Left lung (tissue), 10 donors: ENCODE measurements around the gene ZNF274. TPM values are rescaled to one million over a fixed set of nuclear protein-coding genes. Genes with fewer than 3 reads are reported as not detected.

Experiments
- ATAC-seq: fragments of 200-7000 bp; cut with Tn5 transposase; one replicate; pipeline ENCODE4 v1.9.1; 2020; ENCODE audit warnings: moderate library complexity
- DNase-seq, 4 donors: peaks; one replicate each; pipeline ENCODE4 v3.0.0-alpha.2; 2013 to 2020
- H3K27ac ChIP-seq, 2 donors: fragments of 200-600 bp; sonication (generic) in 1 of 2; one replicate each; pipeline versions ENCODE4 v1.5.0 to v1.8.0; 2020 to 2021
- H3K27me3 ChIP-seq, 2 donors: fragments of 200-600 bp; sonication (generic) in 1 of 2; one replicate each; pipeline versions ENCODE4 v1.5.0 to v1.8.0; 2020 to 2021
- H3K36me3 ChIP-seq, 2 donors: fragments of 200-600 bp; sonication (generic) in 1 of 2; one replicate each; pipeline versions ENCODE4 v1.5.0 to v1.8.0; 2020 to 2021
- H3K4me1 ChIP-seq, 2 donors: fragments of 200-600 bp; one replicate each; pipeline ENCODE4 v1.8.0; 2021
- H3K4me3 ChIP-seq, 2 donors: fragments of 200-600 bp; sonication (generic) in 1 of 2; one replicate each; pipeline versions ENCODE4 v1.5.0 to v1.8.0; 2020 to 2021; ENCODE audit warnings: mild to moderate bottlenecking in 1 of 2
- H3K9me3 ChIP-seq, 2 donors: fragments of 200-600 bp; sonication (generic) in 1 of 2; one replicate each; pipeline versions ENCODE4 v1.5.0 to v1.8.0; 2020 to 2021
- intact Hi-C, 2 donors: fragments of 100-400 bp; cut with DNase I; formaldehyde crosslinking; loops; one replicate each; pipeline versions ENCODE4 v1.11.2 to v1.14.2; 2022
- polyA plus RNA-seq, 6 donors: library from polyadenylated mRNA; unstranded; fragments of 120-200 nt; gene quantifications; one replicate each; pipeline ENCODE4 v1.2.1, GENCODE V29; 2013; ENCODE audit not compliant: insufficient read length in 6 of 6
- total RNA-seq, 2 donors: library from RNA; stranded (reverse); fragmentation: NEBNext Ultra II Directional; extraction: Animal tissue kit (Norgen Biotek cat#: 25700); gene quantifications; one replicate each; pipeline ENCODE4 v1.2.1, GENCODE V29; 2021
- TF ChIP-seq, protein P1 (sequence below), 2 donors: fragments of 200-600 bp; sonication (generic) in 1 of 2; IDR thresholded peaks; one replicate each; pipeline versions ENCODE4 v1.5.0 to v1.8.0; 2021; ENCODE audit warnings: antibody characterized with exemption in 2 of 2
- donor health status: DM: no; HTN: yes; CAD: no.
- donor health status: DM: no; HTN: no; CAD: no.

The ZNF274 gene
- total and polyA plus RNA-seq, 8 donors, result 18.7 to 25.9 (median 21.8) TPM

DNA sequence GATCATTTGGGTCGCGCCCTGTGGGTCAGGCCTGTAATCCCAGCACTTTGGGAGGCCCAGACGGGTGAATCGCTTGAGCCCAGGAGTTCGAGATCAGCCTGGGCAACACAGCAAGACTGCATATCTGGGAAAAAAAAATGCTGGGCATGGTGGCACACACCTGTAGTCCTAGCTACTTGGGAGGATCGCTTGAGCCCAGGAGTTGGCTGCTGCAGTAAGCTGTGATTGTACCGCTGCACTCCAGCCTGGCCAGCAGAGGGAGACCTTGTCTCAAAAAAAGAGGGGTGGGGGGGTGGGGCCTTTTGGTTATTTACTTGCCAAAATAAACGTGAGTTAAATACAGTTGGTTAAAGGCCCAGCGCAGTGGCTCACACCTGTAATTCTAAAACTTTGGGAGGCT, 36.0 kb downstream of the ZNF274 start:
- H3K36me3 ChIP-seq, result peaks cover 0 to 4% of the 10 kb centered on the region in 2 donors
- no peak overlapping the region for H3K27ac ChIP-seq
- no peaks in the 10 kb centered on the region for H3K27me3 ChIP-seq
- H3K4me3 ChIP-seq, result no peak overlapping the region
- intact Hi-C loops, result no loop called here
- ATAC-seq, result peak; percentile 42
- TF ChIP-seq, protein P1, sequence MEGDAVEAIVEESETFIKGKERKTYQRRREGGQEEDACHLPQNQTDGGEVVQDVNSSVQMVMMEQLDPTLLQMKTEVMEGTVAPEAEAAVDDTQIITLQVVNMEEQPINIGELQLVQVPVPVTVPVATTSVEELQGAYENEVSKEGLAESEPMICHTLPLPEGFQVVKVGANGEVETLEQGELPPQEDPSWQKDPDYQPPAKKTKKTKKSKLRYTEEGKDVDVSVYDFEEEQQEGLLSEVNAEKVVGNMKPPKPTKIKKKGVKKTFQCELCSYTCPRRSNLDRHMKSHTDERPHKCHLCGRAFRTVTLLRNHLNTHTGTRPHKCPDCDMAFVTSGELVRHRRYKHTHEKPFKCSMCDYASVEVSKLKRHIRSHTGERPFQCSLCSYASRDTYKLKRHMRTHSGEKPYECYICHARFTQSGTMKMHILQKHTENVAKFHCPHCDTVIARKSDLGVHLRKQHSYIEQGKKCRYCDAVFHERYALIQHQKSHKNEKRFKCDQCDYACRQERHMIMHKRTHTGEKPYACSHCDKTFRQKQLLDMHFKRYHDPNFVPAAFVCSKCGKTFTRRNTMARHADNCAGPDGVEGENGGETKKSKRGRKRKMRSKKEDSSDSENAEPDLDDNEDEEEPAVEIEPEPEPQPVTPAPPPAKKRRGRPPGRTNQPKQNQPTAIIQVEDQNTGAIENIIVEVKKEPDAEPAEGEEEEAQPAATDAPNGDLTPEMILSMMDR (IDR thresholded peaks at IDR 0.05), result peak; percentile 17 to 36
- H3K9me3 ChIP-seq, result peaks cover 0 to 97% of the 10 kb centered on the region in 2 donors
- no peak for DNase-seq
- H3K4me1 ChIP-seq, result no peaks in the 10 kb centered on the region

- TF ChIP-seq, protein P1 (IDR thresholded peaks at IDR 0.05), result no peak
- H3K4me3 ChIP-seq, result peak overlapping the region; percentile 78 to 81
- H3K27ac ChIP-seq, result peak overlapping the region; percentile 77 to 82
- peaks cover 12% of the 10 kb centered on the region in 2 donors for H3K4me1 ChIP-seq
- ATAC-seq (peak; percentile 64), DNase-seq (peak in 1 of 4 donors; percentile 15)
- H3K9me3 ChIP-seq, result peaks cover 0 to 73% of the 10 kb centered on the region in 2 donors
- H3K36me3 ChIP-seq, result peaks cover 0 to 37% of the 10 kb centered on the region in 2 donors
- H3K27me3 ChIP-seq, result no peaks in the 10 kb centered on the region
- intact Hi-C loops, result no loop called here
These were observed 45.2 kb downstream of the ZNF274 start for GRCh38 chr19:58227964-58228584.

- TF ChIP-seq, protein P1 (IDR thresholded peaks at IDR 0.05), result no peak
- H3K4me3 ChIP-seq, result peak within 1 kb of the TSS; percentile 78 to 81
- peaks cover 0 to 73% of the 10 kb centered on the region in 2 donors for H3K9me3 ChIP-seq
- ATAC-seq (peak; percentile 99), DNase-seq (peak; percentile 65 to 94 (median 83))
- no peaks in the 10 kb centered on the region for H3K27me3 ChIP-seq
- H3K36me3 ChIP-seq, result peaks cover 5 to 44% of the 10 kb centered on the region in 2 donors
- peak within 1 kb of the TSS; percentile 77 to 82 for H3K27ac ChIP-seq
- intact Hi-C loops, result no loop called here
- H3K4me1 ChIP-seq, result peaks cover 12% of the 10 kb centered on the region in 2 donors
These were observed 45.9 kb downstream of the ZNF274 start, which contains the start of gene ZNF544 for GRCh38 chr19:58228585-58229254. Gene ZNF544 (plus strand): TSS chr19:58228914. CDS start chr19:58244024, 15,110 bp downstream.

DNA sequence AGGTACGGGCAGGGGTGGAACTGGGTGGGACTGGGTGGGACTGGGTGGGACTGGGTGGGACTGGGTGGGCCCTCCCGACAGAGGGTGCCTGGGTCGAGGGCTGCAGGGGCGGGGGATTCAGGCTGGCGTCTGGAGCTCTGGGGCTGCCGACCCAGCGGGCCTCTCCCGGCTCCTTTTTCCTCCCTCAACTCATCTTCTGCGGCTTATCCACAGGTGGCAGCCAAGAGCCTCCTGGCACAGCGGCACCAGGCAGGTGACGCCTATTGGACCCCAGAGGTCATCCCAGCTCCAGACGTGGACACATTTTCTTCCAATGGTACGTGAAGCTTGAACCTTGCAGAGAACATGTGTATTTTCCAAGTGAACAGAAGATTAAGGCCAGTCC, 46.4 kb downstream of the ZNF274 start:
- ATAC-seq (peak; percentile 38), DNase-seq (peak in 2 of 4 donors; percentile 21 to 56)
- Histone ChIP-seq H3K9me3 (peaks cover 0 to 73% of the 10 kb centered on the region in 2 donors), H3K4me3 (peak overlapping the region; percentile 78 to 81), H3K27ac (peak overlapping the region in 1 of 2 donors; percentile 82), H3K4me1 (peaks cover 12% of the 10 kb centered on the region in 2 donors), H3K36me3 (peaks cover 7 to 49% of the 10 kb centered on the region in 2 donors), H3K27me3 (no peaks in the 10 kb centered on the region)
- intact Hi-C loops, result no loop called here
- TF ChIP-seq, protein P1 (IDR thresholded peaks at IDR 0.05), result no peak

DNA sequence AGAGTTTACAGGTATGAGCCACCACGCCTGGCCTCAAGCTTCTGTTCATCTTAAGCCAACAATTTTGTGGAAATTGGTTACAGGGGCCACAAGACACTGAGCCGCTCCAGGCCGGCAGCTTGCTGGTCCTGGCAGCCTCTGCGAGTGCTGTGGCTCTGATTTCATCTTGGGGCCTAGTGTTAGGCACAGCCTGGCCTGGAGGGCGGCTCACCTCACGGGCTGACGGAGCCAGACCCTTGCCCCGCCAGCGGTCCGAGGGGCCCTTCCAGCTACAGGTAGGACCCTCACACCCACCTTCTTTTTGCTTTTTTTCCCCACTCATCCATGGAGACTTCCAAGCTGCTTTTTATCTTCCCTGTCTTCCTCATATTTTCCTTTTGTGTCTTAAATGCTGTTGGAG, 54.5 kb downstream of the ZNF274 start:
- peaks cover 7 to 100% of the 10 kb centered on the region in 2 donors for H3K36me3 ChIP-seq
- TF ChIP-seq, protein P1 (IDR thresholded peaks at IDR 0.05), result no peak
- peaks cover 0 to 100% of the 10 kb centered on the region in 2 donors for H3K9me3 ChIP-seq
- no peak overlapping the region for H3K4me3 ChIP-seq
- intact Hi-C loops, result no loop called here
- ATAC-seq (no peak), DNase-seq (peak in 1 of 4 donors; percentile 51)
- H3K4me1 ChIP-seq, result no peaks in the 10 kb centered on the region
- H3K27ac ChIP-seq, result no peak overlapping the region
- no peaks in the 10 kb centered on the region for H3K27me3 ChIP-seq
